Measurements from ENCODE around the gene RNF217. TPM values are rescaled to one million over a fixed set of nuclear protein-coding genes. Genes with fewer than 3 reads are reported as not detected.
A peak's percentile ranks its signal among the peaks of the same experiment; 100 is the strongest.

Gene RNF217
- polyA plus RNA-seq, 1 experiment: 18.6 TPM

DNA sequence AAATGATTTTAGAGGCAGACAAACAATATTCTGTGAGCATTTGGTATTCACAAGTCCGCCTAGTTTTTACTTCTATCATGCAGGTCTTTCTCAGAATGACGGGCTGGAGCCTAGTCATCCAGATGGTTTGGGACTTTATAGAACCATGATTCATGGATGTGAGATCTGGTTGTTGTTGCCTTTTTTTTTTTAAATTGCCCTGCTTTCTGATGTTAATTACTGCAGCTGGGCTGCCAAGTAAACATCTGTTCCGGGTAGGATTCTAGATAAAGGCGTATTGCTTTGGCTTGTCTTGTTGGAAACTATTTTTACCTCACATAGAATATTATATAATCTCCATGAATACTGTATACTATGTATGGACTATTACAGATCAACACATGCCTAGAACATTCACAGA lies 58.1 kb downstream of the RNF217 start:
- Histone ChIP-seq H3K4me3 (ENCODE audit: low read depth, low read length) (no peak overlapping the region), H3K36me3 (ENCODE audit: control insufficient read depth, insufficient read depth, low read length) (no peaks in the 10 kb centered on the region), H3K27me3 (ENCODE audit: control insufficient read depth, insufficient read depth, low read length) (no peaks in the 10 kb centered on the region)
- DNase-seq (ENCODE audit: low read depth): peak; percentile 72
- POLR2A ChIA-PET: no interaction called here
- TF ChIP-seq, protein P1, sequence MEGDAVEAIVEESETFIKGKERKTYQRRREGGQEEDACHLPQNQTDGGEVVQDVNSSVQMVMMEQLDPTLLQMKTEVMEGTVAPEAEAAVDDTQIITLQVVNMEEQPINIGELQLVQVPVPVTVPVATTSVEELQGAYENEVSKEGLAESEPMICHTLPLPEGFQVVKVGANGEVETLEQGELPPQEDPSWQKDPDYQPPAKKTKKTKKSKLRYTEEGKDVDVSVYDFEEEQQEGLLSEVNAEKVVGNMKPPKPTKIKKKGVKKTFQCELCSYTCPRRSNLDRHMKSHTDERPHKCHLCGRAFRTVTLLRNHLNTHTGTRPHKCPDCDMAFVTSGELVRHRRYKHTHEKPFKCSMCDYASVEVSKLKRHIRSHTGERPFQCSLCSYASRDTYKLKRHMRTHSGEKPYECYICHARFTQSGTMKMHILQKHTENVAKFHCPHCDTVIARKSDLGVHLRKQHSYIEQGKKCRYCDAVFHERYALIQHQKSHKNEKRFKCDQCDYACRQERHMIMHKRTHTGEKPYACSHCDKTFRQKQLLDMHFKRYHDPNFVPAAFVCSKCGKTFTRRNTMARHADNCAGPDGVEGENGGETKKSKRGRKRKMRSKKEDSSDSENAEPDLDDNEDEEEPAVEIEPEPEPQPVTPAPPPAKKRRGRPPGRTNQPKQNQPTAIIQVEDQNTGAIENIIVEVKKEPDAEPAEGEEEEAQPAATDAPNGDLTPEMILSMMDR (IDR thresholded peaks at IDR 0.05; ENCODE audit: insufficient read depth, low read depth, low read length): no peak
- CTCF ChIA-PET: interaction anchor here (1.3 kb wide), 1 partner anchor 94 kb away, joined by 3 read pairs; no protein-coding TSS in a partner anchor

DNA sequence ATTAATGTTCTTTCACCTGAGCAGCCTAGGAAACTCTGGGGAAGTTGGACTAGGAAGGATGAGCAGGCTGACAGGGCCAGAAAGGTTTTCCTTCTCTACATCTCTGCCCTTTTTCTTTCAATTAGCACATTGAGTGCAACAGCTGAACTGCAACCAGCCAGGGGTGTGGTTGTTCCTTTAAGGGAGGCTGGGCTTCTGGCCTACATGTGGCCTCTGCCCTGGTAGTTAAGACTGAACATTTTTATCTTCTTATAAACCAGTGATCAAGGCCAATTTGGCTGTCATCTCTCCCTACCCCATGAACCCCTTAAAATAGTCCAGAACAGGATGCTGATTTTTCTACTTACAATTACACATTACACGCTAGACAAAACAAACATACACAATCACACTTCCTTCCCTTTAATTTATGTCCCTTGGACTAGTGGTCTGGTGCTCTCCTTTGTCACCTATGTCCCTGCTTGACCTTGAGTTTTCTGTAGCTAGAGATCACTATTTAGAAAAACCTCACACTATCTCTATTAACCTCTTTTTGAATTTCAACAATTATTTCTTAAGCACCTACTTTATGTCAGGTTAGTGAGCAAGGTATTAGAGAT lies 60.3 kb downstream of the RNF217 start:
- no peaks in the 10 kb centered on the region for H3K36me3 ChIP-seq (ENCODE audit: control insufficient read depth, insufficient read depth, low read length)
- TF ChIP-seq, protein P1 (IDR thresholded peaks at IDR 0.05; ENCODE audit: insufficient read depth, low read depth, low read length): no peak
- POLR2A ChIA-PET: no interaction called here
- no peak overlapping the region for H3K4me3 ChIP-seq (ENCODE audit: low read depth, low read length)
- H3K27me3 ChIP-seq (ENCODE audit: control insufficient read depth, insufficient read depth, low read length): no peaks in the 10 kb centered on the region
- DNase-seq (ENCODE audit: low read depth): no peak
- CTCF ChIA-PET: no interaction called here

DNA sequence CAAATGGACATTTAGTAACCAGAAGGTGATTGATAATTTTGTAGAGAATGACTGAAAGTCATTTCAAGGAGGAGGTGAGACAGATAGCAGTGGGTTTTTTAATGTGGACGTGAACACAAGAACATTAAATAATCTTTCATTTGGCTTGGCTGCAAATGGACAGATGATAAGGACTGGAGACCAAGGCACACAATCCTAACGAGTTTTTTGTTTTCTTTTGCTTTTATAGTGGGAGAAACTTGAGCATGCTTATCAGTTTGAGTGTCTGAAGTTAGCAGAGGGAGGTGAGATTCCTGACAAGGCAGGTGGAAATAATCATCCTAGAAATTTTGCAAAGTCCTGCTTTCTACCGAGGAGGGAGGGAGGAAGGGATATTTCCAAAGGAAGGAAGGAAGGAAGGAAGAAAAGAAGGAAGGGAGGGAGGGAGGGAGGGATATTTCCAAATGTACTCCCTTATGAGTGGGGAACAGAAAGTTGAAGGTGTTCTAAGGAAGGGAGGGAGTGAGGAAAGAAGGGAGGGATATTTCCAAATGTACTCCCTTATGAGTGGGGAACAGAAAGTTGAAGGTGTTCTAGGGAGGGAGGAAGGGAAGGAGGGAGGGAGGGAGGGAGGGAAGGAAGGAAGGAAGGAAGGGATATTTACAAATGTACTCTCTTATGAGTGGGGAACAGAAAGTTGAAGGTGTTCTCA lies 63.1 kb downstream of the RNF217 start:
- ChIA-PET POLR2A (no interaction called here), CTCF (no interaction called here)

DNA sequence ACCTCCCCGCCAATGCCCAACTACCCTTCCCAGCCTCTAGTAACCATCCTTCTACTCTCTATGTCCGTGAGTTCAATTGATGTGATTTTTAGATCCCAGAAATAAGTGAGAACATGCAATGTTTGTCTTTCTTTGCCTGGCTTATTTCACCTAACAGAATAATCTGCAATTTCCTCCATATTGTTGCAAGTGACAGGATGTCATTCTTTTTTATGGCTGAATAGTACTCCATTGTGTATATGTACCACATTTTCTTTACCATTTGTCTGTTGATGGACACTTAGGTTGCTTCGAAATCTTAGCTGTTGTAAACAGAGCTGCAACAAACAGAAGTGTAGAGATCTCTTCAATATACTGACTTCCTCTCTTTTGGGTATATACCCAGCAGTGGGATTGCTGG lies 65.0 kb downstream of the RNF217 start:
- POLR2A ChIA-PET: no interaction called here
- TF ChIP-seq, protein P1 (IDR thresholded peaks at IDR 0.05; ENCODE audit: insufficient read depth, low read depth, low read length): no peak
- Histone ChIP-seq H3K27me3 (ENCODE audit: control insufficient read depth, insufficient read depth, low read length) (no peaks in the 10 kb centered on the region), H3K4me3 (ENCODE audit: low read depth, low read length) (no peak overlapping the region), H3K36me3 (ENCODE audit: control insufficient read depth, insufficient read depth, low read length) (no peaks in the 10 kb centered on the region)
- no peak for DNase-seq (ENCODE audit: low read depth)
- CTCF ChIA-PET: no interaction called here

More for the DNA sequence above, 63.1 kb downstream of the RNF217 start:
- H3K27me3 ChIP-seq (ENCODE audit: control insufficient read depth, insufficient read depth, low read length): no peaks in the 10 kb centered on the region
- no peak for DNase-seq (ENCODE audit: low read depth)
- TF ChIP-seq, protein P1 (IDR thresholded peaks at IDR 0.05; ENCODE audit: insufficient read depth, low read depth, low read length): no peak
- H3K4me3 ChIP-seq (ENCODE audit: low read depth, low read length): no peak overlapping the region
- H3K36me3 ChIP-seq (ENCODE audit: control insufficient read depth, insufficient read depth, low read length): no peaks in the 10 kb centered on the region

DNA sequence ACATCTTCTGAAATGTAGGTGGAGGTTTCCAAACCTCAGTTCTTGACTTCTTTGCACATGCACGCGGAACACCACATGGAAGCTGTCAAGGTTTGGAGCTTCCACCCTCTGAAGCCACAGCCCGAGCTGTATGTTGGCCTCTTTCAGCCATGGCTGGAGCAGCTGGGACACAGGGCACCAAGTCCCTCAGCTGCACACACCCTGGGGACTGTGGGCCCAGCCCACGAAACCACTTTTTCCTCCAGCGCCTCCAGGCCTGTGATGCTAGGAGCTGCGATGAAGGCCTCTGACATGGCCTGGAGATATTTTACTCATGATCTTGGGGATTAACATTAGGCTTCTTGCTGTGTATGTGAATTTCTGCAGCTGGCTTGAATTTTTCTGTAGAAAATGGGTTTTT lies 68.7 kb downstream of the RNF217 start:
- H3K27me3 ChIP-seq (ENCODE audit: control insufficient read depth, insufficient read depth, low read length): no peaks in the 10 kb centered on the region
- POLR2A ChIA-PET: no interaction called here
- no peaks in the 10 kb centered on the region for H3K36me3 ChIP-seq (ENCODE audit: control insufficient read depth, insufficient read depth, low read length)
- CTCF ChIA-PET: no interaction called here
- no peak overlapping the region for H3K4me3 ChIP-seq (ENCODE audit: low read depth, low read length)
- DNase-seq (ENCODE audit: low read depth): no peak
- TF ChIP-seq, protein P1 (IDR thresholded peaks at IDR 0.05; ENCODE audit: insufficient read depth, low read depth, low read length): no peak

Measured in BJ (cell line).